B cell (primary cell): ENCODE data around the gene NFE2L1. TPM values are rescaled to one million over a fixed set of nuclear protein-coding genes. Genes with fewer than 3 reads are reported as not detected.

Experiments used
- ATAC-seq: fragments of 200-7000 bp; cut with Tn5 transposase; one replicate; pipeline ENCODE4 v1.10.0; 2021; ENCODE audit warnings: low read depth, mild to moderate bottlenecking, moderate number of reproducible peaks, moderate library complexity
- CTCF ChIA-PET: fragments of 350-600 bp; sonication (Branson Sonifier 250); formaldehyde crosslinking; loops from one replicate; lab custom pipeline; 2021; ENCODE audit warnings: antibody characterized with exemption, inconsistent platforms; lab: Charles Lee
- POLR2A ChIA-PET: fragments of 350-600 bp; sonication (Branson Sonifier 250); formaldehyde crosslinking; loops from one replicate; lab custom pipeline; 2021; ENCODE audit warnings: antibody characterized with exemption; lab: Charles Lee
- DNase-seq: peaks from one replicate; pipeline ENCODE4 v3.0.0; 2013
- H2AFZ ChIP-seq: 2 replicates; pipeline ENCODE4 v1.6.1; 2012; ENCODE audit warnings: mild to moderate bottlenecking, low read depth, low read length; ENCODE audit not compliant: insufficient read depth, poor library complexity, severe bottlenecking
- H3K27ac ChIP-seq, 2 donors: 1 replicate in 1 of 2; 2 replicates in 1 of 2; pipeline ENCODE4 v1.5.1; 2012 to 2013; ENCODE audit warnings: low read length in 2 of 2, mild to moderate bottlenecking in 2 of 2, moderate library complexity in 1 of 2
- H3K27me3 ChIP-seq, 4 experiments: fragments of 200-600 bp in 1 of 4; sonication (generic) in 1 of 4; replicated peaks in 1 of 4; 1 replicate in 2 of 4; 2 replicates in 2 of 4; pipeline versions ENCODE4 v1.6.1 to v1.7.0; 2013 to 2016; ENCODE audit warnings: low read length in 3 of 4, mild to moderate bottlenecking in 2 of 4, mixed read lengths in 1 of 4, moderate library complexity in 1 of 4; ENCODE audit not compliant: insufficient read depth in 4 of 4, control insufficient read depth in 3 of 4; ENCODE audit errors: control extremely low read depth in 1 of 4
- H3K36me3 ChIP-seq, 2 experiments: replicated peaks in 1 of 2; 1 replicate in 1 of 2; 2 replicates in 1 of 2; pipeline versions ENCODE4 v1.6.1 to v1.7.1; 2013; ENCODE audit warnings: low read length in 1 of 2; ENCODE audit not compliant: insufficient read depth in 2 of 2, control insufficient read depth in 1 of 2; ENCODE audit errors: control extremely low read depth in 1 of 2, extremely low read depth in 1 of 2
- H3K4me1 ChIP-seq, 2 donors: fragments of 200-600 bp in 1 of 2; sonication (generic) in 1 of 2; 1 replicate in 1 of 2; 2 replicates in 1 of 2; pipeline versions ENCODE4 v1.5.1 to v1.6.1; 2013 to 2017; ENCODE audit warnings: low read length in 2 of 2; ENCODE audit not compliant: control insufficient read depth in 2 of 2, insufficient read depth in 2 of 2
- H3K4me2 ChIP-seq: replicated peaks from 2 replicates; pipeline ENCODE3; 2012; ENCODE audit warnings: mild to moderate bottlenecking, low read depth, low read length; ENCODE audit not compliant: poor library complexity, severe bottlenecking
- H3K4me3 ChIP-seq, 5 experiments: fragments of 200-600 bp in 1 of 5; sonication (generic) in 1 of 5; 1 replicate in 3 of 5; 2 replicates in 2 of 5; pipeline versions ENCODE4 v1.5.1 to v1.7.0; 2011 to 2016; ENCODE audit warnings: low read length in 4 of 5, mild to moderate bottlenecking in 4 of 5, low read depth in 2 of 5, control low read depth in 1 of 5, moderate library complexity in 1 of 5; ENCODE audit not compliant: insufficient read depth in 1 of 5; ENCODE audit errors: control extremely low read depth in 1 of 5, extremely low read depth in 1 of 5
- H3K79me2 ChIP-seq: fragments of 200-600 bp; sonication (generic); one replicate; pipeline ENCODE4 v1.6.0; 2016; ENCODE audit warnings: low read length; ENCODE audit not compliant: control insufficient read depth, insufficient read depth
- H3K9ac ChIP-seq: fragments of 200-600 bp; sonication (generic); 2 replicates; pipeline ENCODE4 v1.6.1; 2017; ENCODE audit warnings: mild to moderate bottlenecking, low read length, moderate library complexity
- H3K9me3 ChIP-seq, 3 donors: one replicate each; pipeline versions ENCODE4 v1.6.1 to v1.7.1; 2013; ENCODE audit warnings: low read length in 2 of 3; ENCODE audit not compliant: control insufficient read depth in 2 of 3, insufficient read depth in 1 of 3; ENCODE audit errors: control extremely low read depth in 1 of 3
- H4K20me1 ChIP-seq: 2 replicates; pipeline ENCODE4 v1.6.0; 2012; ENCODE audit warnings: mild to moderate bottlenecking, low read length; ENCODE audit not compliant: insufficient read depth, control insufficient read depth, poor library complexity, severe bottlenecking
- H3K27ac Mint-ChIP-seq: one replicate; pipeline ENCODE4 v1.8.0; 2021; ENCODE audit warnings: mixed read lengths
- H3K27me3 Mint-ChIP-seq: one replicate; pipeline ENCODE4 v1.8.0; 2021; ENCODE audit warnings: mixed read lengths
- H3K4me1 Mint-ChIP-seq: one replicate; pipeline ENCODE4 v1.8.0; 2021; ENCODE audit warnings: mixed read lengths
- H3K4me3 Mint-ChIP-seq: one replicate; pipeline ENCODE4 v1.8.0; 2021; ENCODE audit warnings: mixed read lengths
- H3K9me3 Mint-ChIP-seq: one replicate; pipeline ENCODE4 v1.8.0; 2022; ENCODE audit warnings: mixed read lengths; ENCODE audit not compliant: insufficient read depth
- CTCF ChIP-seq: fragments of 200-600 bp; IDR thresholded peaks from one replicate; pipeline ENCODE4 v1.8.0; 2022; ENCODE audit warnings: antibody characterized with exemption, mild to moderate bottlenecking
- EZH2 ChIP-seq: IDR thresholded peaks from 2 replicates; pipeline ENCODE4 v1.6.1; 2012; ENCODE audit warnings: borderline replicate concordance, low read depth, mild to moderate bottlenecking, moderate library complexity, low read length; ENCODE audit not compliant: insufficient read depth, poor library complexity, severe bottlenecking
- WGBS: methylation state at CpG from one replicate; pipeline ENCODE4 v1.1.5; 2013; ENCODE audit warnings: missing lambda C conversion rate; ENCODE audit not compliant: insufficient coverage; 5-methylcytosine and 5-hydroxymethylcytosine counted together
- intact Hi-C: fragments of 100-400 bp; cut with micrococcal nuclease; formaldehyde crosslinking; loops from one replicate; pipeline ENCODE4 v1.10.0; 2022
- polyA plus RNA-seq: library from polyadenylated mRNA; depleted of rRNA; stranded (reverse); fragments of >200 nt; gene quantifications from 2 replicates; pipeline ENCODE4 v1.2.3, GENCODE V29; 2012
- total RNA-seq, 2 donors: library from RNA; stranded (reverse); fragments of 120-200 nt in 1 of 2; gene quantifications; 1 replicate in 1 of 2; 2 replicates in 1 of 2; pipeline versions ENCODE4 v1.2.3 to v1.2.4, GENCODE V29; 2013 to 2022

The NFE2L1 gene
- total and polyA plus RNA-seq, 2 donors (not counting 1 experiment from before 2014, with no cell fraction given), result 25.2 to 66.4 TPM

- H3K27me3 Mint-ChIP-seq, result peaks cover 27% of the 10 kb centered on the region
- Histone ChIP-seq H3K36me3 (no peaks in the 10 kb centered on the region), H4K20me1 (no peaks in the 10 kb centered on the region), H3K4me3 (no peak overlapping the region), H3K27ac (no peak overlapping the region), H3K27me3 (peaks cover 0 to 46% (median 17%) of the 10 kb centered on the region in 4 experiments), H3K4me2 (no peak overlapping the region), H3K4me1 (peaks cover 14% of the 10 kb centered on the region in 2 donors), H3K9ac (no peak overlapping the region), H2AFZ (no peak overlapping the region), H3K79me2 (no peaks in the 10 kb centered on the region), H3K9me3 (peaks cover 0 to 3% (median 0%) of the 10 kb centered on the region in 3 donors)
- DNase-seq (no peak), ATAC-seq (no peak)
- ChIA-PET POLR2A (no interaction called here), CTCF (interaction anchor here (0.9 to 3.0 kb wide), 3 partner anchors 36 to 43 kb away, joined by 3 to 10 read pairs (median 4); partner anchors contain the start of gene CDK5RAP3)
- WGBS, result 88% methylated on average over 4 of the region's 6 CpGs
- no peak overlapping the region for H3K27ac Mint-ChIP-seq
- peaks cover 28% of the 10 kb centered on the region for H3K4me1 Mint-ChIP-seq
- intact Hi-C loops, result loop anchor here (2.0 kb wide), 1 partner anchor 35 kb away; no protein-coding TSS in a partner anchor
- no peak for TF ChIP-seq CTCF
- TF ChIP-seq EZH2, result no peak
- H3K4me3 Mint-ChIP-seq, result no peak overlapping the region
- no peaks in the 10 kb centered on the region for H3K9me3 Mint-ChIP-seq
These were observed 34.1 kb upstream of the NFE2L1 start for GRCh38 chr17:48013876-48014594.

GRCh38 chr17:48014595-48015111 is 33.5 kb upstream of the NFE2L1 start:
- POLR2A ChIA-PET, result no interaction called here
- Histone ChIP-seq H3K9me3 (peaks cover 0 to 3% (median 0%) of the 10 kb centered on the region in 3 donors), H3K79me2 (no peaks in the 10 kb centered on the region), H3K4me2 (no peak overlapping the region), H3K27ac (no peak overlapping the region), H3K4me1 (peaks cover 14% of the 10 kb centered on the region in 2 donors), H4K20me1 (no peaks in the 10 kb centered on the region), H3K27me3 (peaks cover 0 to 49% (median 17%) of the 10 kb centered on the region in 4 experiments), H3K9ac (no peak overlapping the region), H3K36me3 (no peaks in the 10 kb centered on the region), H3K4me3 (no peak overlapping the region), H2AFZ (no peak overlapping the region)
- 73% methylated on average over 8 of the region's 8 CpGs for WGBS
- intact Hi-C loops, result no loop called here
- TF ChIP-seq CTCF, result no peak
- no peak for TF ChIP-seq EZH2
- DNase-seq, result no peak
- Mint-ChIP-seq H3K4me1 (peaks cover 28% of the 10 kb centered on the region), H3K27me3 (peaks cover 25% of the 10 kb centered on the region), H3K9me3 (no peaks in the 10 kb centered on the region), H3K4me3 (no peak overlapping the region), H3K27ac (no peak overlapping the region)
- no peak for ATAC-seq
- CTCF ChIA-PET, result interaction anchor here (1.1 to 3.0 kb wide), 2 partner anchors 36 to 44 kb away, joined by 4 to 10 read pairs; partner anchors contain the start of gene CDK5RAP3
